ENCODE results near the gene HOXA4.

DNA sequence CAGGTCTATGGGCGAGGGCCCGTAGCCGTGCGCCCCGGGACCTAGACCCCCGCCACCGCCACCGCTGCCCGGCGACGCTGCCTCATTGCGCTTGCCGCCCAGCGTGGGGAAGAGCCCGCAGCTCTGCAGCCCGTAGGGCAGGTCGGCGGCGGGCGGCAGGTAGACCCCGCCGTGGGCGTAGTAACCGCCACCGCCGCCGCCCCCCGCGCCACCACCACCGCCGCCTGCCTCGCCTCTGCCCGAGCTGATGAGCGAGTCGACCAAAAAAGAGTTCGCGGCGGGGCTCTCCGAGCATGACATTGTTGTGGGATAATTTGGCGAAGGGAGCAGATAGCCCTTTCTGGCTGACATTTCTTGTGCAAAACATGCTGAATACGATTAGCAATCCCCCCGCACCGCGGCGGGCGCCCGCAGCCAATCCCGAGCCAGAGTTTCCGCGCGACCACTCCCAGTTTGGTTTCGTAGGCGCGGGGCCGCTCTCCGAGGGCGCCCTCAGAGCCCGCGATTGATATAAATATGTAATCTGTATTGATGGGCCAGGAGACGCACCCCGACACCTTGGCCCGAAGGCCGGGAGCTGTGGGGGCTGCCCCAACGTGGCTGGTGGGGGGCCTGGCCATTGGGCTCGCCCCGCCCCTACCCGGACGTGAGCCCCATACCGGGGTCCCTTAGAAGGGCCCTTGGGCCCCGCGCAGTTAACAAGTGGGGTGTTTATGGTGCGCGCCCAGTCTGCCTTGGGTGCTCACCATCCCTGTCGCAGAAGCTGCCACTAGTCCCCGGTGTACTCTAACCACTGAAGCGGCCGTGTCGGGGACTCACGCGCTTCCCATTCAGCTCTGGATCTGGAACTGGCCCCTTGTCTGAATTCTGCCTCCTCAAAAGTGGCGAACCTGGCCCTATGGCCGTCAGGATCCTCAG is 43.7 kb upstream of the HOXA4 start, which contains the start of gene HOXA10:
- no peak for TF ChIP-seq CTCF (conservative IDR thresholded peaks at IDR 0.05)
- TF ChIP-seq ZFX (IDR thresholded peaks at IDR 0.05) = no peak
